Measurements from ENCODE around the gene ZNF524.

The ZNF524 gene

GRCh38 chr19:55611300-55611982 is 11.4 kb downstream of the ZNF524 start:
- Histone ChIP-seq H3K27ac (peak overlapping the region; percentile 67), H3K4me3 (ENCODE audit: low read depth in 1 of 2, low read length in 1 of 2) (no peak overlapping the region), H3K27me3 (no peaks in the 10 kb centered on the region), H3K4me1 (ENCODE audit: control insufficient read depth in 1 of 2, insufficient read depth in 1 of 2, low read depth in 1 of 2, low read length in 1 of 2) (peaks cover 62 to 67% of the 10 kb centered on the region in 2 experiments), H3K9me3 (no peaks in the 10 kb centered on the region), H3K36me3 (peaks cover 40% of the 10 kb centered on the region)
- no peak for TF ChIP-seq CTCF (IDR thresholded peaks at IDR 0.05)

GRCh38 chr19:55611983-55612645 is 12.0 kb downstream of the ZNF524 start:
- peaks cover 47% of the 10 kb centered on the region for H3K36me3 ChIP-seq
- TF ChIP-seq CTCF (IDR thresholded peaks at IDR 0.05) = no peak
- H3K9me3 ChIP-seq = no peaks in the 10 kb centered on the region
- no peak overlapping the region for H3K4me3 ChIP-seq (ENCODE audit: low read depth in 1 of 2, low read length in 1 of 2)
- H3K27me3 ChIP-seq = no peaks in the 10 kb centered on the region
- peaks cover 55 to 64% of the 10 kb centered on the region in 2 experiments for H3K4me1 ChIP-seq (ENCODE audit: control insufficient read depth in 1 of 2, insufficient read depth in 1 of 2, low read depth in 1 of 2, low read length in 1 of 2)
- peak overlapping the region; percentile 67 for H3K27ac ChIP-seq

- no peak for TF ChIP-seq CTCF (IDR thresholded peaks at IDR 0.05)
- H3K36me3 ChIP-seq = peaks cover 56% of the 10 kb centered on the region
- H3K27ac ChIP-seq = peak overlapping the region; percentile 67
- no peaks in the 10 kb centered on the region for H3K9me3 ChIP-seq
- peaks cover 55 to 64% of the 10 kb centered on the region in 2 experiments for H3K4me1 ChIP-seq (ENCODE audit: control insufficient read depth in 1 of 2, insufficient read depth in 1 of 2, low read depth in 1 of 2, low read length in 1 of 2)
- no peaks in the 10 kb centered on the region for H3K27me3 ChIP-seq
- H3K4me3 ChIP-seq (ENCODE audit: low read depth in 1 of 2, low read length in 1 of 2) = no peak overlapping the region
These were observed 13.3 kb downstream of the ZNF524 start for GRCh38 chr19:55613396-55613795.

GRCh38 chr19:55613930-55614710 is 14.0 kb downstream of the ZNF524 start:
- no peak overlapping the region for H3K4me3 ChIP-seq (ENCODE audit: low read depth in 1 of 2, low read length in 1 of 2)
- no peak overlapping the region for H3K27ac ChIP-seq
- H3K4me1 ChIP-seq (ENCODE audit: control insufficient read depth in 1 of 2, insufficient read depth in 1 of 2, low read depth in 1 of 2, low read length in 1 of 2) = peaks cover 55 to 64% of the 10 kb centered on the region in 2 experiments
- H3K36me3 ChIP-seq = peaks cover 56% of the 10 kb centered on the region
- no peak for TF ChIP-seq CTCF (IDR thresholded peaks at IDR 0.05)
- H3K27me3 ChIP-seq = no peaks in the 10 kb centered on the region
- H3K9me3 ChIP-seq = no peaks in the 10 kb centered on the region

GRCh38 chr19:55614711-55615542 is 14.8 kb downstream of the ZNF524 start:
- Histone ChIP-seq H3K36me3 (peaks cover 56% of the 10 kb centered on the region), H3K4me1 (ENCODE audit: control insufficient read depth in 1 of 2, insufficient read depth in 1 of 2, low read depth in 1 of 2, low read length in 1 of 2) (peaks cover 55 to 64% of the 10 kb centered on the region in 2 experiments), H3K27ac (no peak overlapping the region), H3K9me3 (no peaks in the 10 kb centered on the region), H3K27me3 (no peaks in the 10 kb centered on the region), H3K4me3 (ENCODE audit: low read depth in 1 of 2, low read length in 1 of 2) (no peak overlapping the region)
- no peak for TF ChIP-seq CTCF (IDR thresholded peaks at IDR 0.05)
